ENCODE measurements around the gene RADIL.

DNA sequence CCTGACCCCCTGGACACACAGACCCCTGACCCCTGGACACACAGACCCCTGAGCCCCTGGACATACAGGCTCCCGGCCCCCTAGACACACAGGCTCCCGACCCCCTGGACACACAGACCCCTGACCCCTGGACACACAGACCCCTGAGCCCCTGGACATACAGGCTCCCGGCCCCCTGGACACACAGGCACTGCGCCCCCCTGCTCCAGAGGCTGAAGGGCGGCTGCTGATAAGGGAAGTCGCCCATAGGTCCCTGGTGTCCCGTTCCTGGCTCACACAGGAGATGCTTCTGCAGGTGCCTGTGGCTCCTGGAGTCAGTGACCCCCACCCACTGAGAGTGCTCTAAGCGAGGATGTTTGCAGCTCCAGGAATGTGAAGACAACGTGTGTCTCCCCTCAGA lies 111.8 kb downstream of the RADIL start:
- TF ChIP-seq CTCF (optimal IDR thresholded peaks at IDR 0.05 in 1 of 3, IDR thresholded peaks at IDR 0.05 in 1 of 3, conservative IDR thresholded peaks at IDR 0.05 in 1 of 3; ENCODE audit: extremely low read depth in 1 of 3, insufficient read depth in 2 of 3, low read length in 3 of 3) (no peak), EZH2 (IDR thresholded peaks at IDR 0.05; ENCODE audit: low read length) (no peak)

All from keratinocyte (primary cell).